Right forelimb (tissue), 1 donor: ENCODE results near the gene TRIM71.
A peak's percentile ranks its signal among the peaks of the same experiment; 100 is the strongest.

Experiments used
- DNase-seq: peaks from one replicate; pipeline ENCODE4 v3.0.0-alpha.2; 2018

Gene TRIM71

GRCh38 chr3:32869513-32870047, 51.8 kb downstream of the TRIM71 start:
- DNase-seq, result no peak

GRCh38 chr3:32870373-32871095, 52.7 kb downstream of the TRIM71 start:
- no peak for DNase-seq

GRCh38 chr3:32871273-32871672, 53.5 kb downstream of the TRIM71 start:
- no peak for DNase-seq

GRCh38 chr3:32872487-32873382, 54.9 kb downstream of the TRIM71 start:
- DNase-seq, result peak; percentile 74

- no peak for DNase-seq
Measured at GRCh38 chr3:32873531-32874130, 55.8 kb downstream of the TRIM71 start.

- DNase-seq, result no peak
Measured at GRCh38 chr3:32876920-32877319, 59.1 kb downstream of the TRIM71 start.

GRCh38 chr3:32877598-32877997, 59.8 kb downstream of the TRIM71 start:
- no peak for DNase-seq

- no peak for DNase-seq
Measured at GRCh38 chr3:32880225-32880624, 62.4 kb downstream of the TRIM71 start.

- DNase-seq, result no peak
Measured at GRCh38 chr3:32881624-32882023, 63.8 kb downstream of the TRIM71 start.

GRCh38 chr3:32882189-32882588, 64.4 kb downstream of the TRIM71 start:
- DNase-seq, result no peak

GRCh38 chr3:32882603-32883025, 64.8 kb downstream of the TRIM71 start:
- no peak for DNase-seq

- DNase-seq, result no peak
Measured at GRCh38 chr3:32883817-32884216, 66.0 kb downstream of the TRIM71 start.

- DNase-seq, result no peak
Measured at GRCh38 chr3:32884591-32884990, 66.8 kb downstream of the TRIM71 start.

GRCh38 chr3:32885283-32885901, 67.6 kb downstream of the TRIM71 start:
- no peak for DNase-seq

GRCh38 chr3:32886296-32886695, 68.5 kb downstream of the TRIM71 start:
- no peak for DNase-seq

- DNase-seq, result no peak
Measured at GRCh38 chr3:32886911-32887310, 69.1 kb downstream of the TRIM71 start.

GRCh38 chr3:32888739-32889138, 70.9 kb downstream of the TRIM71 start:
- DNase-seq, result no peak

- DNase-seq, result no peak
Measured at GRCh38 chr3:32890420-32891276, 72.9 kb downstream of the TRIM71 start.

- DNase-seq, result no peak
Measured at GRCh38 chr3:32891365-32891764, 73.6 kb downstream of the TRIM71 start.

- DNase-seq, result no peak
Measured at GRCh38 chr3:32892625-32893598, 75.1 kb downstream of the TRIM71 start.

GRCh38 chr3:32894977-32895376, 77.2 kb downstream of the TRIM71 start:
- no peak for DNase-seq
